PC-3 (cell line): ENCODE data around the gene PCBP2.

Experiments
- EZH2 ChIP-seq: fragments of 300-600 bp; sonication (generic); IDR thresholded peaks from one replicate; pipeline ENCODE4 v1.6.1; 2017; ENCODE audit warnings: antibody characterized with exemption, mild to moderate bottlenecking, low read length; ENCODE audit not compliant: unreplicated experiment
- EZH2phosphoT487 ChIP-seq: fragments of 300-600 bp; sonication (generic); IDR thresholded peaks from 2 replicates; pipeline ENCODE4 v1.6.1; 2018; ENCODE audit warnings: mild to moderate bottlenecking, antibody characterized with exemption, low read length, borderline replicate concordance
- TF ChIP-seq, protein P1 (sequence below): fragments of 300-600 bp; sonication (generic); conservative IDR thresholded peaks from 2 replicates; pipeline ENCODE4 v1.5.1; 2017; ENCODE audit warnings: antibody characterized with exemption, low read depth, mild to moderate bottlenecking, low read length

DNA sequence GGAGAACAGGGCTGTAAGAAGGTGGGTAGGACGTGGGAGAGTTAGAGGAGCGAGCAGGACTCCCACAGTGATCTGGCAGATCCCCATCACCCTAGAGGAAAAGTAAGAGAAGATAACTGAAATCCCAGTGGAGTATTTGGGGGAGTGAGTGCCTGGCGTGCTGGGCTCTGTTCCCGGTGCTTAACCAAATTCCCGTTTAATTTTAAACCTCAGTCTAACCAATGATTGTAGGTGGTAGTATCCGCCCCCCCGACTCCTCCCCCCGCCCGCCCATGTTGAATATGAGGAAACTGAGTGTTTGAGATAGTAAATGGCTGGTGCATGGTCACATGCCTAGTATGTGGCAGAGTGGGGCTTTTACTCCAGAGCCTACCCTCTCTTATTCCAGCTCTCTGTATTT is 50.4 kb downstream of the PCBP2 start:
- TF ChIP-seq, protein P1, sequence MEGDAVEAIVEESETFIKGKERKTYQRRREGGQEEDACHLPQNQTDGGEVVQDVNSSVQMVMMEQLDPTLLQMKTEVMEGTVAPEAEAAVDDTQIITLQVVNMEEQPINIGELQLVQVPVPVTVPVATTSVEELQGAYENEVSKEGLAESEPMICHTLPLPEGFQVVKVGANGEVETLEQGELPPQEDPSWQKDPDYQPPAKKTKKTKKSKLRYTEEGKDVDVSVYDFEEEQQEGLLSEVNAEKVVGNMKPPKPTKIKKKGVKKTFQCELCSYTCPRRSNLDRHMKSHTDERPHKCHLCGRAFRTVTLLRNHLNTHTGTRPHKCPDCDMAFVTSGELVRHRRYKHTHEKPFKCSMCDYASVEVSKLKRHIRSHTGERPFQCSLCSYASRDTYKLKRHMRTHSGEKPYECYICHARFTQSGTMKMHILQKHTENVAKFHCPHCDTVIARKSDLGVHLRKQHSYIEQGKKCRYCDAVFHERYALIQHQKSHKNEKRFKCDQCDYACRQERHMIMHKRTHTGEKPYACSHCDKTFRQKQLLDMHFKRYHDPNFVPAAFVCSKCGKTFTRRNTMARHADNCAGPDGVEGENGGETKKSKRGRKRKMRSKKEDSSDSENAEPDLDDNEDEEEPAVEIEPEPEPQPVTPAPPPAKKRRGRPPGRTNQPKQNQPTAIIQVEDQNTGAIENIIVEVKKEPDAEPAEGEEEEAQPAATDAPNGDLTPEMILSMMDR, result no peak
- no peak for TF ChIP-seq EZH2
- no peak for TF ChIP-seq EZH2phosphoT487
